ENCODE data around the gene PXYLP1. TPM values are rescaled to one million over a fixed set of nuclear protein-coding genes. Genes with fewer than 3 reads are reported as not detected.

Gene PXYLP1
- total RNA-seq, 1 experiment from 2014 or later: 7.8 TPM

GRCh38 chr3:141253811-141254210 is 22.2 kb downstream of the PXYLP1 start:
- CTCF ChIA-PET: no interaction called here
- Histone ChIP-seq H3K4me2 (no peak overlapping the region), H3K79me2 (ENCODE audit: low read depth) (no peaks in the 10 kb centered on the region), H3F3A (ENCODE audit: insufficient read depth, low read depth) (no peaks in the 10 kb centered on the region), H3K4me3 (no peak overlapping the region), H3K9me3 (ENCODE audit: insufficient read depth, low read depth) (no peaks in the 10 kb centered on the region), H3K9me2 (ENCODE audit: insufficient read depth) (no peaks in the 10 kb centered on the region), H2AFZ (no peak overlapping the region), H3K27ac (no peak overlapping the region), H3K4me1 (replicated peaks; ENCODE audit: insufficient read depth) (no peaks in the 10 kb centered on the region), H3K27me3 (ENCODE audit: insufficient read depth, low read depth) (no peaks in the 10 kb centered on the region), H4K20me1 (ENCODE audit: insufficient read depth) (no peaks in the 10 kb centered on the region), H3K36me3 (ENCODE audit: low read depth) (no peaks in the 10 kb centered on the region)
- no peak for DNase-seq
- BruUV-seq (replicated peaks): no TSS peak
- POLR2A ChIA-PET (ENCODE audit: unreplicated experiment): no interaction called here
- intact Hi-C loops (cut with micrococcal nuclease; ENCODE audit: unreplicated experiment): no loop called here
- TF ChIP-seq, protein P1, sequence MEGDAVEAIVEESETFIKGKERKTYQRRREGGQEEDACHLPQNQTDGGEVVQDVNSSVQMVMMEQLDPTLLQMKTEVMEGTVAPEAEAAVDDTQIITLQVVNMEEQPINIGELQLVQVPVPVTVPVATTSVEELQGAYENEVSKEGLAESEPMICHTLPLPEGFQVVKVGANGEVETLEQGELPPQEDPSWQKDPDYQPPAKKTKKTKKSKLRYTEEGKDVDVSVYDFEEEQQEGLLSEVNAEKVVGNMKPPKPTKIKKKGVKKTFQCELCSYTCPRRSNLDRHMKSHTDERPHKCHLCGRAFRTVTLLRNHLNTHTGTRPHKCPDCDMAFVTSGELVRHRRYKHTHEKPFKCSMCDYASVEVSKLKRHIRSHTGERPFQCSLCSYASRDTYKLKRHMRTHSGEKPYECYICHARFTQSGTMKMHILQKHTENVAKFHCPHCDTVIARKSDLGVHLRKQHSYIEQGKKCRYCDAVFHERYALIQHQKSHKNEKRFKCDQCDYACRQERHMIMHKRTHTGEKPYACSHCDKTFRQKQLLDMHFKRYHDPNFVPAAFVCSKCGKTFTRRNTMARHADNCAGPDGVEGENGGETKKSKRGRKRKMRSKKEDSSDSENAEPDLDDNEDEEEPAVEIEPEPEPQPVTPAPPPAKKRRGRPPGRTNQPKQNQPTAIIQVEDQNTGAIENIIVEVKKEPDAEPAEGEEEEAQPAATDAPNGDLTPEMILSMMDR (conservative IDR thresholded peaks at IDR 0.05): no peak
- no peak for TF ChIP-seq EZH2 (IDR thresholded peaks at IDR 0.05; ENCODE audit: low read depth)

DNA sequence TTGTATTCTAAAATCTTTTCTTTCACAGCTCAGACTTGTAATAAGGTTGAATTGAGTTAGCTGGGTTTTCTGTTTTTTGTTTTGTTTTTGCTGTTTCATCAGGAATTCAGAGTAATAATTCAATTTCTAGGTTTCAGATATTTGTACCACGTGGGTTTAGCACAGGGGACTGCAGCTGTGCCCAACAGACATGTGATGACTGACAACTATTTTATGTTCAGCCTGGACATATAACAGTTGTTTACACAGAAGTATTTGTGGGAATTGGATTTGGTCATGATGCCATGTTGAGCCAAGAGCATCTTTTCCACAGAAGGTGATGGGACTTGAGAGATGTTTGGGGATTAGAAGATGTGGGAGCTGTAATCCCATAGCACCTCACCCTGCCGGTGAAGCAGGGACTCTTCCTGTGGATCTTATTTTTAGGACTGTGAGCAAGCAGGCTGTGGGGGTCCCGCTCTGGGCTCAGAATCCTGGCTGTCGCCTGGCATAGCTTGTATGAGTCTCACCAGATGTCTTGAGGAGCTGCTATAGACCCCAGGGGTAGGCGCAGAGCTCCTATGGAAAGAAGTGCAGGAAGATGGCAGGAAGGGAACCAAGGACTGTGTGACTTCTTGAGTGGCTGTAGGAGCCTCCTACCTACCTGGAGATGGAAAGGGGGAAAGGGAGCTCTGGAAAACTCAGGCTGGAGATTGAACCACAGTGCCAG is 23.7 kb downstream of the PXYLP1 start:
- no peak overlapping the region for H3K27ac ChIP-seq
- DNase-seq: no peak
- no peaks in the 10 kb centered on the region for H3K27me3 ChIP-seq (ENCODE audit: insufficient read depth, low read depth)
- H3K79me2 ChIP-seq (ENCODE audit: low read depth): no peaks in the 10 kb centered on the region
- no TSS peak for BruUV-seq (replicated peaks)
- H3K4me2 ChIP-seq: no peak overlapping the region
- intact Hi-C loops (cut with micrococcal nuclease; ENCODE audit: unreplicated experiment): no loop called here
- no peak for TF ChIP-seq EZH2 (IDR thresholded peaks at IDR 0.05; ENCODE audit: low read depth)
- TF ChIP-seq, protein P1 (conservative IDR thresholded peaks at IDR 0.05): no peak
- H3K9me3 ChIP-seq (ENCODE audit: insufficient read depth, low read depth): no peaks in the 10 kb centered on the region
- no peaks in the 10 kb centered on the region for H3K4me1 ChIP-seq (replicated peaks; ENCODE audit: insufficient read depth)
- CTCF ChIA-PET: no interaction called here
- no peaks in the 10 kb centered on the region for H3F3A ChIP-seq (ENCODE audit: insufficient read depth, low read depth)
- no peak overlapping the region for H3K4me3 ChIP-seq
- POLR2A ChIA-PET (ENCODE audit: unreplicated experiment): no interaction called here
- no peaks in the 10 kb centered on the region for H4K20me1 ChIP-seq (ENCODE audit: insufficient read depth)
- H2AFZ ChIP-seq: no peak overlapping the region
- no peaks in the 10 kb centered on the region for H3K9me2 ChIP-seq (ENCODE audit: insufficient read depth)
- no peaks in the 10 kb centered on the region for H3K36me3 ChIP-seq (ENCODE audit: low read depth)

- CTCF ChIA-PET: no interaction called here
- H3K36me3 ChIP-seq (ENCODE audit: low read depth): no peaks in the 10 kb centered on the region
- no peak overlapping the region for H3K4me3 ChIP-seq
- DNase-seq: no peak
- H3K27me3 ChIP-seq (ENCODE audit: insufficient read depth, low read depth): no peaks in the 10 kb centered on the region
- no TSS peak for BruUV-seq (replicated peaks)
- no peak overlapping the region for H3K27ac ChIP-seq
- no peaks in the 10 kb centered on the region for H3K79me2 ChIP-seq (ENCODE audit: low read depth)
- no peaks in the 10 kb centered on the region for H3K4me1 ChIP-seq (replicated peaks; ENCODE audit: insufficient read depth)
- no peak for TF ChIP-seq EZH2 (IDR thresholded peaks at IDR 0.05; ENCODE audit: low read depth)
- TF ChIP-seq, protein P1 (conservative IDR thresholded peaks at IDR 0.05): no peak
- no peaks in the 10 kb centered on the region for H3F3A ChIP-seq (ENCODE audit: insufficient read depth, low read depth)
- H3K4me2 ChIP-seq: no peak overlapping the region
- H3K9me2 ChIP-seq (ENCODE audit: insufficient read depth): no peaks in the 10 kb centered on the region
- H3K9me3 ChIP-seq (ENCODE audit: insufficient read depth, low read depth): no peaks in the 10 kb centered on the region
- no peak overlapping the region for H2AFZ ChIP-seq
- POLR2A ChIA-PET (ENCODE audit: unreplicated experiment): no interaction called here
- intact Hi-C loops (cut with micrococcal nuclease; ENCODE audit: unreplicated experiment): no loop called here
- no peaks in the 10 kb centered on the region for H4K20me1 ChIP-seq (ENCODE audit: insufficient read depth)
Observed at GRCh38 chr3:141255846-141256261, 24.2 kb downstream of the PXYLP1 start.
